GDM1 (cell line): ENCODE results near the gene COQ9.
"Not testable (repeated sequence)": the region's sequence is repeated elsewhere in the genome, so short reads cannot be mapped to it uniquely, and the experiment has no call there.

Experiments used
- DNase-seq: peaks from one replicate; lab custom pipeline; 2025; lab: John Stamatoyannopoulos, UW

Gene COQ9

DNA sequence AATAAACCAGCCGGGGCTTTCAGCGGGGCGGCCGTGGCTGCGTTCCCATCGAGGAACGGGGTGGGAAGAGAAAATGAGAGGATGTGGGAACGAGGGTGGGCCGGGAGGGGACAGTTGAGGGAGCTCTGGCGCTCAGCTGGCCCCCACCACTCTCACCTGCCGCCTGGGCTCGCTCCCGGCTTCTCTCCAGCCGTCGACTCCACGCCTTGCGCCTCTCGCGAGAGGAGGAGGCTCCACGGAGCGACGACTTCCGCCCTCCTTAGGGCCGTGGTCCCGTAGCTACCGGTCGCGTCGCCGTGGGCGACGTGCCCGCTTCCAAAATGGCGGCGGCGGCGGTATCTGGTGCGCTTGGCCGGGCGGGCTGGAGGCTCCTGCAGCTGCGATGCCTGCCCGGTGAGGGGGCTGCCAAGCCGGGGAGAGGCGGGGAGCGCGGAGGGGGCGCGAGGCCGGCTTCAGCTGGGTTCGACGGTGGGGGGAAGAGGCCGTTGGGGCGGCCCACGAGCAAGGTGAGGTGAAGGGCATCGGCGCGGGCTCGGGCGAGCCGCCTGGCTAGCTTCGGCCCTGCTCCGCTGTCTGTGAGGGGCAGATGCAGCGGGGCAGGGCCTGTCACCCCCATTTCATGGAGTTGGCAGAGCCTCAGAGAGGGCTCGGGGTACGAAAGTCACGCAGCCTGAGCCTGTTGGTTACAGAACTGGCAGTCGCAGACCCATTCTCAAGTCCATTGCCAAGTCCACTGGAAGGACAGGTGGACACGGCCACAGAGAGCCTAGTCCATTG lies at the start of gene COQ9, which contains the start of gene CIAPIN1:
COQ9 (plus strand) TSS at position 294 of the 777 bp plus-strand sequence; CDS start at position 321, 27 bp downstream.
CIAPIN1 (minus strand) TSS at position 200 of the 777 bp plus-strand sequence. CDS start 6,457 bp downstream, outside the sequence.
- peak; percentile 83 for DNase-seq

GRCh38 chr16:57397493-57397892 lies 49.8 kb upstream of the COQ9 start:
- DNase-seq, result not testable (repeated sequence)

DNA sequence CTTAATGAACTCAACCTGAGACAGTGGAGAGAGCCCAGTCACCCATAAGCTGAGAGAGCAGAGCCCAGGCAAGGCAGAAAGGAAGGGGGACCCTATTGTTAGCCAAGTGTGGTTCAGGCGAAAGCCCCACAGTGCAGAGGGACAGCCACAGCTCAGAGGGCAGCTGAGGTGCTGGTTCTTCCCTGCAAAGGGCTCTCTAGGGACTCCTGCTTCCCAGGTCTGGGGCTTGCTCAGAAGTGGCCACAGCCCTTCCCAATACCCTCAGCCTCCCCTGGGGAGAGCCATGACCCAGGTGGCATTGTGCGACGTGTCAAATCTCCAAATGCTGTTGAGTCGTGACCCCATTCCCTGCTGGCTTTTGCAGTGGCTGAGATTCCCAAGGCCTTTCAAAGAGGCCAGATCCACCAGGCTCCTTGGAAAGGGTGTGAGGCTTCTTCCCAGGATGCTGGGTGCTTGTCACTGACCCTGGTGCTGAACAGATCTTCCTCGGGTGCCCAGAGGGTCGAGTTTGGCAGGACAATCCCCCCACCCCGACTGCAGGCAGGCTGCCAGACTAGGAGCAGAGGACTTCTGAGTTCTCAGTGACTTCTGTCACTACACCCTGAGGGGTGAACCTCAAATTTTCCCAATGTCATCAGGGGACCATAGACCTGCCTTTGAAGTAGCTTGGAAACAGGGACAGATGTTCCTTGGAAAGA lies 45.2 kb upstream of the COQ9 start:
- no peak for DNase-seq

GRCh38 chr16:57403965-57404817 lies 43.1 kb upstream of the COQ9 start, which contains the start of gene CCL17:
CCL17 (plus strand) TSS chr16:57404767; CDS start chr16:57413933, 9,166 bp downstream.
- no peak for DNase-seq

- no peak for DNase-seq
Measured at GRCh38 chr16:57405097-57405496, 42.2 kb upstream of the COQ9 start.

GRCh38 chr16:57406881-57407280 lies 40.4 kb upstream of the COQ9 start:
- DNase-seq, result no peak

- no peak for DNase-seq
Measured at GRCh38 chr16:57407521-57408353, 39.5 kb upstream of the COQ9 start.

DNA sequence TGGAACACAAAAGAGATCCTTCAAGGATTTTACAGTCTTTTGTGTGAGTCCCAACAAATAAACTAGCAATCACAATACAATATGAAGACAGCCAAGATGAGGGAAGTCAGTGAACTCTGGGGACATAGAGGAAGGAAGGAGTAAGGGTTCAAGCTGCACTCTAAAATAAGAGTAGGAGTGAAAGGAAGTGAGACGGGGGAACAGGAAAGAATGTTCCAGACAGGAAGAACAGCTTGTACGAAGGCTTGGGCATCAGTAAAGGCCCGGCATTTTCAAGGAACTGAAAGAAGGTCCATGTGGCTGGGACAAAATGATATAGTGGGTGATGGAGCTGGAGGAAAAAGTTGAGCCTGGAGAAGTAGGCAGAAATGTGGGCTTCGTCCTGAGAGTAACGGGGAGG lies 38.2 kb upstream of the COQ9 start:
- no peak for DNase-seq

GRCh38 chr16:57409870-57410587 lies 37.2 kb upstream of the COQ9 start:
- DNase-seq, result no peak

DNA sequence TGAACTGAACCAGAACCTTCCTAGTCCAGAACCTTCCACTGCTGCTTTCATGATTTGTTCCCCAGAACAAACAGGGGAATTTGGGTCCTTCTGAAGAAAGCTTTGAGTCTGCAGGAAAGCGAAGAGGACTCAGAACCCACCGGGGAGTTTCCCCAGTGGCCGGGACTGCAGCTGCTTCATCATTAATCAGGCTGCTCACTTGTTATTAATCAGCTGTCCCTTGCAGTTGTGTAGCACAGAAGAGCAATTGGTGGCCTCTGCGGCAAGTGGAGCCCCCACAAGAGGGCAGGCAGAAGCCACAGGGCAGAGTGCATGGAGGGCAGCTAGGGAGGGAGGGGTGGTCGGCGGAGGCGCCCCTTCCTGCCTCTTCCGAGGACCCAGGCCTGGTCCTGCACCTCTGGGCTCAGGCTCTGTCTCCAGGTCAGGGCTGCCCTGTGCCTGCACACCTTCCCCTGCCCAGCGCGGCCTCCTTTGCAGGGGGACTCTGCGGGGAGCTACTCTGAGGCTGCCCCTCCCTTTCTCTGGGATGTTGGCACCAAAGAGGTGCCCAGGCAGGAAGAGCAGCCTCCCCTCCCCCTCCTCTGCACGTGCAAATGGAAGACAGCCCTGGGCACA lies 35.8 kb upstream of the COQ9 start:
- no peak for DNase-seq

DNA sequence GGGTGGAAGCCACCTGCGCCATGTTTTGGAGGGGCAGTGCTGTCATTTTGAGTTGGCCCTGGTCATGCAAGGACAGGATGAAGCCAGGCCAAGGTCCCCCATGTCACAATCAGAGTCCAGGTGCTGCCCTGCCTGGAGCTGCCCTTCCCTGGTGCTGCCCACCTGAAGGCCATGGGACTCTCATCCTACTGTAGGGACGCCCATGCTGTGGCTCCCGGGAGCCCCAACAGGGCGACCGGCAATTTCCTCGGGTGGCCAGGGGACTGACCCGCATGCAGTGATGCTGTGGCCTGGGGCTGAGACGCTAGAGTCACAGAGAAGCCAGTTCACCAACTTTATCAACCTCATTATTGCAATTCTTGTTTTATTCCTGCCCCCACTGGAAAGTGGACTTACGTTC lies 34.7 kb upstream of the COQ9 start:
- no peak for DNase-seq

GRCh38 chr16:57413301-57413730 lies 34.0 kb upstream of the COQ9 start:
- no peak for DNase-seq

GRCh38 chr16:57413733-57414132 lies 33.5 kb upstream of the COQ9 start:
- DNase-seq, result no peak

GRCh38 chr16:57416084-57416483 lies 31.2 kb upstream of the COQ9 start:
- no peak for DNase-seq

DNA sequence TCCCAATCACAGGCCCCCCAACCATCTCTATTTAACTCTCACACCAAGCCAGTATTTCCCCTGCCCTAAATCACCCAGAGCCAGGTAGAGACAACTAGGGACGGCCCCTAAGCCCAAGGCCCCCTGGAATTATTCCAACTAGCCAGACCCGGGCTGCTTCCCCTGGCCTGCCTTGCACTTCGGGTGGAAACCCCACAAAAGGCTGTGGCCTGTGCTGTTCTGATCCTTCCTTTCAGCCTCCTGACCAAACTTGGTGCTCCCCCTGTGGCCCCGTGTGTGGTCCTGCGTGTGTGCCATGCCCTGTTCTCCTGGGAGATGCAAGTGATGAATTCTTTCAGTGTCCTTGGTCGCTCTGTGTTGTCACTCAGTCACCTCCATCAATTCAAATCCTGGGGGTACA lies 27.8 kb upstream of the COQ9 start:
- no peak for DNase-seq

- no peak for DNase-seq
Measured at GRCh38 chr16:57422026-57422944, 25.0 kb upstream of the COQ9 start.

- no peak for DNase-seq
Measured at GRCh38 chr16:57423152-57423551, 24.1 kb upstream of the COQ9 start.

- DNase-seq, result no peak
Measured at GRCh38 chr16:57424583-57424982, 22.7 kb upstream of the COQ9 start.

- DNase-seq, result no peak
Measured at GRCh38 chr16:57426356-57426755, 20.9 kb upstream of the COQ9 start.
